A549 (cell line): ENCODE measurements around the gene DIP2C. TPM values are rescaled to one million over a fixed set of nuclear protein-coding genes. Genes with fewer than 3 reads are reported as not detected.

Experiments used
- ATAC-seq, 2 experiments: fragments of 200-7000 bp in 1 of 2; fragments of >200 bp in 1 of 2; cut with Nextera tagmentation in 1 of 2; cut with Tn5 transposase in 1 of 2; 3 replicates each; pipeline versions ENCODE4 v1.8.0 to v1.9.1; 2018 to 2020; ENCODE audit warnings: mild to moderate bottlenecking in 1 of 2, moderate library complexity in 1 of 2
- CTCF ChIA-PET: fragments of 300-600 bp; sonication (Branson Sonifier 250); formaldehyde crosslinking; extraction: SDS; loops from one replicate; lab custom pipeline; 2021; ENCODE audit warnings: antibody characterized with exemption, inconsistent platforms; lab: Yijun Ruan, JAX
- POLR2A ChIA-PET: fragments of 350-600 bp; formaldehyde crosslinking; extraction: SDS; loops from one replicate; lab custom pipeline; 2021; ENCODE audit warnings: antibody characterized with exemption, inconsistent platforms; lab: Yijun Ruan, JAX
- DNase-seq, 2 experiments: peaks; one replicate each; pipeline versions ENCODE4 v3.0.0 to v3.0.0-alpha.2; 2011 to 2016; ENCODE audit warnings: low read depth in 1 of 2, low spot score in 1 of 2
- FAIRE-seq: peaks from 2 replicates; lab custom pipeline; 2011; peaks lifted over from hg19 to GRCh38; lab: Jason Lieb, UNC
- H3K27ac ChIP-seq, 2 experiments: fragments of >200 bp; sonication (Bioruptor Twin); formaldehyde crosslinking; 3 replicates each; pipeline ENCODE4 v1.5.1; 2016 to 2017
- H3K4me1 ChIP-seq: fragments of >200 bp; sonication (Bioruptor Twin); formaldehyde crosslinking; 3 replicates; pipeline ENCODE4 v1.6.1; 2016
- H3K4me2 ChIP-seq: fragments of >200 bp; sonication (Bioruptor Twin); formaldehyde crosslinking; 3 replicates; pipeline ENCODE4 v1.6.1; 2016
- H3K4me3 ChIP-seq: fragments of >200 bp; sonication (Bioruptor Twin); formaldehyde crosslinking; 3 replicates; pipeline ENCODE4 v1.5.1; 2016
- H3K9me3 ChIP-seq: fragments of >200 bp; sonication (Bioruptor Twin); formaldehyde crosslinking; 3 replicates; pipeline ENCODE4 v1.6.1; 2016
- CBX2 ChIP-seq: fragments of 200-600 bp; sonication (generic); IDR thresholded peaks from 2 replicates; pipeline ENCODE4 v1.6.1; 2016; ENCODE audit warnings: low read depth, mild to moderate bottlenecking, borderline replicate concordance
- CBX8 ChIP-seq: fragments of 200-600 bp; sonication (generic); IDR thresholded peaks from 2 replicates; pipeline ENCODE4 v1.6.1; 2016
- CHD2 ChIP-seq: fragments of 150-350 bp; IDR thresholded peaks from 2 replicates; pipeline ENCODE4 v1.6.1; 2014; ENCODE audit warnings: low read length; ENCODE audit not compliant: partially characterized antibody
- EHF ChIP-seq: fragments of 250-450 bp; sonication (Bioruptor Pico); IDR thresholded peaks from 2 replicates; pipeline ENCODE4 v1.5.0; 2020; ENCODE audit warnings: mild to moderate bottlenecking
- ESRRA ChIP-seq: fragments of 150-350 bp; IDR thresholded peaks from 2 replicates; pipeline ENCODE4 v1.6.1; 2014; ENCODE audit warnings: mild to moderate bottlenecking, low read length, borderline replicate concordance
- FOSB ChIP-seq: fragments of 250-450 bp; sonication (Bioruptor Pico); IDR thresholded peaks from 2 replicates; pipeline ENCODE4 v1.5.0; 2020; ENCODE audit warnings: mild to moderate bottlenecking, moderate library complexity
- FOSL2 ChIP-seq, 2 experiments: fragments of 450-650 bp in 1 of 2; fragments of >200 bp in 1 of 2; sonication (Bioruptor Twin) in 1 of 2; formaldehyde crosslinking; IDR thresholded peaks; 2 replicates each; pipeline versions ENCODE4 v1.5.0 to v1.6.1; 2016 to 2020; ENCODE audit warnings: mild to moderate bottlenecking in 1 of 2, moderate library complexity in 1 of 2
- HDAC2 ChIP-seq: fragments of 200-600 bp; sonication (generic); IDR thresholded peaks from 2 replicates; pipeline ENCODE4 v1.6.1; 2016
- HEYL ChIP-seq: fragments of 250-450 bp; sonication (Bioruptor Pico); IDR thresholded peaks from 2 replicates; pipeline ENCODE4 v1.8.0; 2021; ENCODE audit warnings: mild to moderate bottlenecking, moderate library complexity
- HOXB13 ChIP-seq: fragments of 250-450 bp; sonication (Bioruptor Pico); IDR thresholded peaks from 2 replicates; pipeline ENCODE4 v1.5.0; 2020; ENCODE audit warnings: low read depth, mild to moderate bottlenecking, moderate library complexity
- HOXB5 ChIP-seq: fragments of 250-450 bp; sonication (Bioruptor Pico); IDR thresholded peaks from 2 replicates; pipeline ENCODE4 v1.5.0; 2020; ENCODE audit warnings: mild to moderate bottlenecking, moderate library complexity
- JUN ChIP-seq, 2 experiments: fragments of >200 bp; sonication (Bioruptor Twin); formaldehyde crosslinking; IDR thresholded peaks; 2 replicates in 1 of 2; 3 replicates in 1 of 2; pipeline ENCODE4 v1.6.1; 2016 to 2017
- KDM5A ChIP-seq: fragments of 200-600 bp; sonication (generic); IDR thresholded peaks from 2 replicates; pipeline ENCODE4 v1.6.1; 2016; ENCODE audit warnings: antibody characterized with exemption, mild to moderate bottlenecking
- MYC ChIP-seq: IDR thresholded peaks from 2 replicates; pipeline ENCODE4 v1.6.1; 2012; ENCODE audit warnings: mild to moderate bottlenecking, inconsistent platforms, low read length, improper control_type of control experiment, borderline replicate concordance
- NPAS2 ChIP-seq: fragments of 250-450 bp; sonication (Bioruptor Pico); IDR thresholded peaks from 2 replicates; pipeline ENCODE4 v1.8.0; 2022; ENCODE audit warnings: mild to moderate bottlenecking, moderate library complexity, borderline replicate concordance
- RFX5 ChIP-seq: fragments of 450-650 bp; IDR thresholded peaks from 2 replicates; pipeline ENCODE4 v1.7.1; 2014; ENCODE audit warnings: antibody characterized with exemption, mild to moderate bottlenecking, moderate library complexity
- SREBF2 ChIP-seq: fragments of 450-650 bp; IDR thresholded peaks from 2 replicates; pipeline ENCODE4 v1.6.1; 2014; ENCODE audit warnings: mild to moderate bottlenecking, moderate library complexity
- TFCP2L1 ChIP-seq: fragments of 250-450 bp; sonication (Bioruptor Pico); IDR thresholded peaks from 2 replicates; pipeline ENCODE4 v1.5.0; 2021; ENCODE audit warnings: mild to moderate bottlenecking
- ZC3H11A ChIP-seq: fragments of 450-650 bp; IDR thresholded peaks from 2 replicates; pipeline ENCODE4 v1.6.1; 2014; ENCODE audit warnings: antibody characterized with exemption, mild to moderate bottlenecking
- ZNF302 ChIP-seq: fragments of 250-450 bp; sonication (Bioruptor Pico); IDR thresholded peaks from 2 replicates; pipeline ENCODE4 v1.9.0; 2021; ENCODE audit warnings: inconsistent platforms, mild to moderate bottlenecking, moderate library complexity
- WGBS: methylation state at CpG from one replicate; pipeline ENCODE4 v1.1.6; 2017; ENCODE audit errors: missing lambda C conversion rate; 5-methylcytosine and 5-hydroxymethylcytosine counted together
- polyA plus RNA-seq, 4 experiments: library from polyadenylated mRNA; depleted of rRNA in 3 of 4; stranded (reverse); fragments of >200 nt; fragmentation: RNase III in 1 of 4; extraction: RNeasy Plus Mini Kit Qiagen cat#74134 plus additional on column Dnase treatment in 1 of 4; gene quantifications; 2 replicates in 3 of 4; 3 replicates in 1 of 4; pipeline ENCODE4 v1.2.3, GENCODE V29; 2011 to 2017
- TF ChIP-seq, protein P1 (sequence below): IDR thresholded peaks from 2 replicates; pipeline ENCODE4 v1.6.1; 2012
- TF ChIP-seq, protein P2 (sequence below): fragments of >200 bp; sonication (Bioruptor Twin); formaldehyde crosslinking; IDR thresholded peaks from 3 replicates; pipeline ENCODE4 v1.6.1; 2016
- TF ChIP-seq, protein P3 (sequence below): fragments of 200-600 bp; sonication (generic); IDR thresholded peaks from 2 replicates; pipeline ENCODE4 v1.6.1; 2016; ENCODE audit warnings: antibody characterized with exemption, mild to moderate bottlenecking, moderate library complexity
- TF ChIP-seq, protein P4 (sequence below): fragments of >200 bp; sonication (Bioruptor Twin); formaldehyde crosslinking; IDR thresholded peaks from 3 replicates; pipeline ENCODE4 v1.5.1; 2016

The DIP2C gene
- polyA plus RNA-seq, 2 of the 4 experiments (the other 2 are of a cell fraction): 3.7 to 5.0 TPM

DNA sequence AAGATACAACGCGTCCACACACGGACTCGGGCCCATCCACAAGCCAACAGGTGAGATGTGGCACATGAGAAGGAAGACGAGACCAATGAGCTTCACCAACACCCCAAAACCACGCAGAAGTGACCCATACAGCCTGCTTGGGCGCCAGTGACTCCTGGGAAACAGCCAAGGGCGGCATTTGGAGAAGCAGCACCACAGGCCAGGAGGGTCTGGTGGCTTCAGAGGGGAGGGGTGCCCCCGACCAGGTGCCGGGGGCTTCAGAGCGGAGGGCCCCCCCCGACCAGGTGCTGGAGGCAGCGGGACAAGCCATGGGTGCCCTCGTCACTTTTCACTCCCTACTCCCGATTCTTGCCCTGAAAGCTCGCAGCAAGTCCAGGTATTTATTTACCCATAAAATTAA, 140.1 kb downstream of the DIP2C start:
- H3K4me1 ChIP-seq: no peaks in the 10 kb centered on the region
- no peak overlapping the region for H3K4me2 ChIP-seq
- H3K9me3 ChIP-seq: no peaks in the 10 kb centered on the region
- 81% methylated on average over 15 of the region's 16 CpGs for WGBS
- ChIA-PET POLR2A (interaction anchor here (0.6 kb wide), 1 partner anchor 241 kb away, joined by 4 read pairs; no protein-coding TSS in a partner anchor), CTCF (interaction anchor here (1.1 to 1.2 kb wide), 2 partner anchors 9 to 39 kb away, joined by 4 read pairs; no protein-coding TSS in a partner anchor)
- FAIRE-seq (no peak), ATAC-seq (no peak), DNase-seq (no peak)
- H3K27ac ChIP-seq: no peak overlapping the region
- H3K4me3 ChIP-seq: no peak overlapping the region
- TF ChIP-seq FOSL2 (IDR thresholded peaks at IDR 0.05) (no peak), FOSL2 (CRISPR knock-in tag; IDR thresholded peaks at IDR 0.05) (no peak), NPAS2 (CRISPR knock-in tag) (no peak), CBX2 (no peak), ZC3H11A (no peak), SREBF2 (no peak)

DNA sequence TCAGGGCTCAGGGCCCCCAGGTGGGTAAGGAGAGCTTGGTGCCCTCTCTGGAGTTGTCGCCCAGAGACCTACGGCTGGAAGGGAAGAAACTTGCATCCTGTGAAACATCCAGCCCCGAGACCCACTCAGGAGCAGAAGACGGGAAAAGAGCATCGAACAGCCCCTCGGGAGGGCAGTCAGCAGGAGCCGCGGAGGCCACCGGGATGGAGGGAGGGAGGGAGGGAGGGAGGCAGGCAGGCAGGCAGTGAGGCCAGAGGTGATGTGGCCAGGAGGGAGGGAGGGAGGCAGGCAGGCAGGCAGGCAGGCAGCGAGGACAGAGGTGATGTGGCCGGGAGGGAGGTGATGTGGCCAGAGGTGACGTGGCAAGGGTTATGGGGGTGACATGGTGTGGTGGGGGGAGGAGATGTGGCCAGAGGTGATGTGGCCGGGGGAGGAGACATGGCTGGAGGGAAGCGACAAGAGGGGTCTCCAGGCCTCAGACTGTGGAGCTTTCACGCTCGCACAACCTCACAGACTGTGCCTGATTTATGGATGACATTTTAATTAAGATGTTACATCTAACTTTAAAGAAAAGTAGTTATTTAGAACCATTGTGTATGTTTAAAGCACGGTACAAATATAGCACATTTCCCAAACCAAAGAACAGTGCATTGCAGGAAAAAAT, 141.1 kb downstream of the DIP2C start:
- Histone ChIP-seq H3K4me2 (no peak overlapping the region), H3K4me3 (no peak overlapping the region), H3K9me3 (no peaks in the 10 kb centered on the region), H3K4me1 (no peaks in the 10 kb centered on the region), H3K27ac (no peak overlapping the region)
- ATAC-seq: no peak
- ChIA-PET POLR2A (no interaction called here), CTCF (interaction anchor here (1.1 kb wide), 1 partner anchor 38 kb away, joined by 4 read pairs; no protein-coding TSS in a partner anchor)
- TF ChIP-seq HEYL (CRISPR knock-in tag): no peak
- TF ChIP-seq, protein P1, sequence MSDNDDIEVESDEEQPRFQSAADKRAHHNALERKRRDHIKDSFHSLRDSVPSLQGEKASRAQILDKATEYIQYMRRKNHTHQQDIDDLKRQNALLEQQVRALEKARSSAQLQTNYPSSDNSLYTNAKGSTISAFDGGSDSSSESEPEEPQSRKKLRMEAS: no peak
- TF ChIP-seq, protein P2, sequence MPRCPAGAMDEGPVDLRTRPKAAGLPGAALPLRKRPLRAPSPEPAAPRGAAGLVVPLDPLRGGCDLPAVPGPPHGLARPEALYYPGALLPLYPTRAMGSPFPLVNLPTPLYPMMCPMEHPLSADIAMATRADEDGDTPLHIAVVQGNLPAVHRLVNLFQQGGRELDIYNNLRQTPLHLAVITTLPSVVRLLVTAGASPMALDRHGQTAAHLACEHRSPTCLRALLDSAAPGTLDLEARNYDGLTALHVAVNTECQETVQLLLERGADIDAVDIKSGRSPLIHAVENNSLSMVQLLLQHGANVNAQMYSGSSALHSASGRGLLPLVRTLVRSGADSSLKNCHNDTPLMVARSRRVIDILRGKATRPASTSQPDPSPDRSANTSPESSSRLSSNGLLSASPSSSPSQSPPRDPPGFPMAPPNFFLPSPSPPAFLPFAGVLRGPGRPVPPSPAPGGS: no peak
- TF ChIP-seq TFCP2L1: no peak
- TF ChIP-seq ZC3H11A: no peak
- TF ChIP-seq HOXB5 (CRISPR knock-in tag): no peak
- no peak for TF ChIP-seq RFX5
- TF ChIP-seq JUN (IDR thresholded peaks at IDR 0.05): no peak
- TF ChIP-seq ZNF302: no peak
- no peak for TF ChIP-seq KDM5A
- no peak for TF ChIP-seq MYC
- no peak for TF ChIP-seq SREBF2
- no peak for DNase-seq
- 86% methylated on average over 13 of the region's 17 CpGs for WGBS
- FAIRE-seq: no peak

DNA sequence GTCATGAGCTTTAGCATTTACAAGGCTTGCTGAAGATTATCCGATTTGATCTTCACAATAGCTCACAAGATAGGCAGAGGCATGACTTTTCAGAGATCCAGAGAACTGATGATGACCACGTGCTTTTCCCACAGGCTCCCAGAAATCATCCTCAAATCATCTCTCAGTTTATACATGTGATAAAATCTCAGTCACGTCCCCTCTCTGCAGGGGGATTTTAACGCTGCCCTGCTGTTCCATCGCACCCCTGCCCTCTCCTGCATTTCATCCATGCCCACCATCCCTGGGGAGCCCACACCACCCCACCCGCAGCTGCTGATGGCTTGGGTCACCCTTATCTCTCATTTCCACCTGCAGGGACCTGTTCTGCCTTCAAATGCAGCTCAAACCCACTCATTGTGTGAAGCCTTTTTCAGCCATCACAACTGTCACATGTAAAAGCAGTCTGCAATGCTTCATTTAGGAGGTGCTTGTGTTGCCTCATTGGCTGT, 141.8 kb downstream of the DIP2C start:
- Histone ChIP-seq H3K27ac (no peak overlapping the region), H3K9me3 (no peaks in the 10 kb centered on the region), H3K4me3 (no peak overlapping the region), H3K4me2 (no peak overlapping the region), H3K4me1 (no peaks in the 10 kb centered on the region)
- ATAC-seq (no peak), FAIRE-seq (no peak), DNase-seq (no peak)
- ChIA-PET POLR2A (no interaction called here), CTCF (interaction anchor here (1.2 to 1.4 kb wide), 2 partner anchors 12 to 23 kb away, joined by 3 to 4 read pairs; no protein-coding TSS in a partner anchor)
- WGBS: 87% methylated on average over 6 of the region's 6 CpGs
- TF ChIP-seq, protein P3, sequence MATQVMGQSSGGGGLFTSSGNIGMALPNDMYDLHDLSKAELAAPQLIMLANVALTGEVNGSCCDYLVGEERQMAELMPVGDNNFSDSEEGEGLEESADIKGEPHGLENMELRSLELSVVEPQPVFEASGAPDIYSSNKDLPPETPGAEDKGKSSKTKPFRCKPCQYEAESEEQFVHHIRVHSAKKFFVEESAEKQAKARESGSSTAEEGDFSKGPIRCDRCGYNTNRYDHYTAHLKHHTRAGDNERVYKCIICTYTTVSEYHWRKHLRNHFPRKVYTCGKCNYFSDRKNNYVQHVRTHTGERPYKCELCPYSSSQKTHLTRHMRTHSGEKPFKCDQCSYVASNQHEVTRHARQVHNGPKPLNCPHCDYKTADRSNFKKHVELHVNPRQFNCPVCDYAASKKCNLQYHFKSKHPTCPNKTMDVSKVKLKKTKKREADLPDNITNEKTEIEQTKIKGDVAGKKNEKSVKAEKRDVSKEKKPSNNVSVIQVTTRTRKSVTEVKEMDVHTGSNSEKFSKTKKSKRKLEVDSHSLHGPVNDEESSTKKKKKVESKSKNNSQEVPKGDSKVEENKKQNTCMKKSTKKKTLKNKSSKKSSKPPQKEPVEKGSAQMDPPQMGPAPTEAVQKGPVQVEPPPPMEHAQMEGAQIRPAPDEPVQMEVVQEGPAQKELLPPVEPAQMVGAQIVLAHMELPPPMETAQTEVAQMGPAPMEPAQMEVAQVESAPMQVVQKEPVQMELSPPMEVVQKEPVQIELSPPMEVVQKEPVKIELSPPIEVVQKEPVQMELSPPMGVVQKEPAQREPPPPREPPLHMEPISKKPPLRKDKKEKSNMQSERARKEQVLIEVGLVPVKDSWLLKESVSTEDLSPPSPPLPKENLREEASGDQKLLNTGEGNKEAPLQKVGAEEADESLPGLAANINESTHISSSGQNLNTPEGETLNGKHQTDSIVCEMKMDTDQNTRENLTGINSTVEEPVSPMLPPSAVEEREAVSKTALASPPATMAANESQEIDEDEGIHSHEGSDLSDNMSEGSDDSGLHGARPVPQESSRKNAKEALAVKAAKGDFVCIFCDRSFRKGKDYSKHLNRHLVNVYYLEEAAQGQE: no peak
- TF ChIP-seq, protein P4, sequence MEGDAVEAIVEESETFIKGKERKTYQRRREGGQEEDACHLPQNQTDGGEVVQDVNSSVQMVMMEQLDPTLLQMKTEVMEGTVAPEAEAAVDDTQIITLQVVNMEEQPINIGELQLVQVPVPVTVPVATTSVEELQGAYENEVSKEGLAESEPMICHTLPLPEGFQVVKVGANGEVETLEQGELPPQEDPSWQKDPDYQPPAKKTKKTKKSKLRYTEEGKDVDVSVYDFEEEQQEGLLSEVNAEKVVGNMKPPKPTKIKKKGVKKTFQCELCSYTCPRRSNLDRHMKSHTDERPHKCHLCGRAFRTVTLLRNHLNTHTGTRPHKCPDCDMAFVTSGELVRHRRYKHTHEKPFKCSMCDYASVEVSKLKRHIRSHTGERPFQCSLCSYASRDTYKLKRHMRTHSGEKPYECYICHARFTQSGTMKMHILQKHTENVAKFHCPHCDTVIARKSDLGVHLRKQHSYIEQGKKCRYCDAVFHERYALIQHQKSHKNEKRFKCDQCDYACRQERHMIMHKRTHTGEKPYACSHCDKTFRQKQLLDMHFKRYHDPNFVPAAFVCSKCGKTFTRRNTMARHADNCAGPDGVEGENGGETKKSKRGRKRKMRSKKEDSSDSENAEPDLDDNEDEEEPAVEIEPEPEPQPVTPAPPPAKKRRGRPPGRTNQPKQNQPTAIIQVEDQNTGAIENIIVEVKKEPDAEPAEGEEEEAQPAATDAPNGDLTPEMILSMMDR: no peak
- TF ChIP-seq HOXB13 (CRISPR knock-in tag): no peak
- no peak for TF ChIP-seq HDAC2
- no peak for TF ChIP-seq EHF
- TF ChIP-seq CBX8: no peak
- TF ChIP-seq ESRRA: no peak
- TF ChIP-seq RFX5: no peak
- TF ChIP-seq CHD2: no peak
- no peak for TF ChIP-seq FOSB (CRISPR knock-in tag)
